Kidney (tissue), 14 donors: ENCODE data around the gene TMEM52. TPM values are rescaled to one million over a fixed set of nuclear protein-coding genes. Genes with fewer than 3 reads are reported as not detected.
A peak's percentile ranks its signal among the peaks of the same experiment; 100 is the strongest.

Source experiments
- DNase-seq, 5 donors: peaks; one replicate each; pipeline ENCODE4 v3.0.0-alpha.2; 2013 to 2020
- FAIRE-seq: peaks from 2 replicates; lab custom pipeline; 2012; peaks lifted over from hg19 to GRCh38; lab: Jason Lieb, UNC
- H3K27ac ChIP-seq, 2 donors: one replicate each; pipeline ENCODE4 v1.7.0; 2013; ENCODE audit warnings: low read depth in 2 of 2, low read length in 2 of 2, inconsistent platforms in 1 of 2
- H3K27me3 ChIP-seq: one replicate; pipeline ENCODE4 v1.7.1; 2013; ENCODE audit warnings: low read length, inconsistent platforms; ENCODE audit not compliant: control insufficient read depth, insufficient read depth
- H3K36me3 ChIP-seq, 3 donors: one replicate each; pipeline versions ENCODE4 v1.7.0 to v1.7.1; 2013; ENCODE audit warnings: low read length in 3 of 3, control low read depth in 1 of 3, inconsistent platforms in 1 of 3; ENCODE audit not compliant: insufficient read depth in 3 of 3, control insufficient read depth in 2 of 3
- H3K4me1 ChIP-seq, 3 donors: one replicate each; pipeline versions ENCODE4 v1.7.0 to v1.7.1; 2013; ENCODE audit warnings: low read length in 3 of 3, inconsistent platforms in 1 of 3, low read depth in 1 of 3; ENCODE audit not compliant: control insufficient read depth in 2 of 3, insufficient read depth in 2 of 3
- H3K4me3 ChIP-seq, 3 donors: one replicate each; pipeline versions ENCODE4 v1.7.0 to v1.8.1; 2013; ENCODE audit warnings: low read length in 3 of 3, control low read depth in 1 of 3, inconsistent platforms in 1 of 3
- H3K9ac ChIP-seq, 3 donors: one replicate each; pipeline versions ENCODE4 v1.7.0 to v1.7.1; 2013; ENCODE audit warnings: low read length in 3 of 3, control low read depth in 1 of 3, inconsistent platforms in 1 of 3
- H3K9me3 ChIP-seq, 3 donors: one replicate each; pipeline versions ENCODE4 v1.7.0 to v1.7.1; 2013; ENCODE audit warnings: low read length in 3 of 3, control low read depth in 1 of 3, inconsistent platforms in 1 of 3; ENCODE audit not compliant: control insufficient read depth in 2 of 3, insufficient read depth in 1 of 3
- intact Hi-C: fragments of 100-400 bp; cut with DNase I; formaldehyde crosslinking; loops from one replicate; pipeline ENCODE4 v1.11.1; 2022
- polyA plus RNA-seq: library from polyadenylated mRNA; stranded (reverse); fragments of 350-450 nt; fragmentation: Illumina TruSeq; extraction: RNeasy Lipid Tissue Mini Kit (QIAGEN cat#74804); gene quantifications from one replicate; pipeline ENCODE4 v1.2.3, GENCODE V29; 2014; ENCODE audit warnings: low read depth, low replicate concordance; ENCODE audit not compliant: insufficient read depth
- total RNA-seq: library from RNA; stranded (reverse); fragmentation: NEBNext Ultra II Directional; extraction: Animal tissue kit (Norgen Biotek cat#: 25700); gene quantifications from one replicate; pipeline ENCODE4 v1.2.1, GENCODE V29; 2021
- TF ChIP-seq, protein P1 (sequence below): IDR thresholded peaks from 3 replicates; pipeline ENCODE4 v1.5.1; 2012; ENCODE audit warnings: mild to moderate bottlenecking, moderate library complexity, borderline replicate concordance; ENCODE audit not compliant: insufficient read depth; ENCODE audit errors: extremely low read depth
- donor health status: control.
- donor health status: control.
- donor health status: control.
- donor health status: control.
- donor health status: control.
- donor health status: DM: yes; HTN: yes; CAD: no.
- donor health status: Normal renal cell carcinoma (clear cell type).

TMEM52 gene
- total and polyA plus RNA-seq, 2 donors from 2014 or later = 0.50 to 5.1 TPM

DNA sequence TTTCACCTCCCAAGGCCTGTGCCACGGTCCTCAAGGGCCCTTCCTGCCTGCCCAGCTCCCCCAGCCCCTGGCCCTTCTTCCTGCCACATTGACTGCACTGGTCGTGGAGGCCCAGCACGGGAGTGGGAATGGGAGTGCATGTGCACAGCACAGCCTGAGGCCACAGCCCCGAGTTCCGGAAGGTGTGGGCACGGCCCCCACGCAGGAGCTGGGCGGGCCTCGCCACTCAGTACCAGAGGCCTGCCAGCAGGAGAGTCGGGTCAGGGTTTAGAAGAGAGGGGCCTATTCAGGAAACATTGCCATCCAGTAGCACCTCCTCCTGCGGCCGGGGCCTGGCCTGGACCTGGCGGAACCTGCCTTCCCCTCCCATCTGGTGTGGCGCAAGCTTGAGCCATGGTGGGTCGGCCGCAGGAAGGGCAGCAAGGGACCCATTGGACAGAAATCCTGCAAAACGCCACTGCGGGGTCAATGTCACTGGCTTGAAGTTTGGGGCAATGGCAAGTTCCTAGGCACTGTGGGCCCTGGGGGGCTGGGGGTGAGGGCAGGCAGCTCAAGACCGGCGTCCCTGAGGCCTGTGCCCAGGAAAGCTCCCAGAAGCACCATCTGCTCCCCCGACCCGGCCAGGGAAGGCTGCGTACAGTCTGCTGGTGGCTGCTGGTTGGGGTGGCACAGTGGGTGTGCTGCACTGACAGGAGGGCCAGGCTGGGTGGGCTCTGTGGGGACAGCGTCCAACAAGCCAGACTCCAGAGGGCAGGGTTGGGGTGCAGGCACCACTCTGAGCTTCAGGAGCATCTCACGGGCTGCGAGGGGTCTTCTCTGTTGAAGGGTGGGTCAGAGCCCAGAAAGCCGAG, 1.8 kb upstream of the TMEM52 start:
- no peaks in the 10 kb centered on the region for H3K27me3 ChIP-seq
- no peaks in the 10 kb centered on the region for H3K9me3 ChIP-seq
- H3K4me3 ChIP-seq = no peak overlapping the region
- no peak overlapping the region for H3K27ac ChIP-seq
- H3K36me3 ChIP-seq = no peaks in the 10 kb centered on the region
- FAIRE-seq (no peak), DNase-seq (peak in 2 of 5 donors; percentile 70 to 84)
- no peak overlapping the region for H3K9ac ChIP-seq
- TF ChIP-seq, protein P1, sequence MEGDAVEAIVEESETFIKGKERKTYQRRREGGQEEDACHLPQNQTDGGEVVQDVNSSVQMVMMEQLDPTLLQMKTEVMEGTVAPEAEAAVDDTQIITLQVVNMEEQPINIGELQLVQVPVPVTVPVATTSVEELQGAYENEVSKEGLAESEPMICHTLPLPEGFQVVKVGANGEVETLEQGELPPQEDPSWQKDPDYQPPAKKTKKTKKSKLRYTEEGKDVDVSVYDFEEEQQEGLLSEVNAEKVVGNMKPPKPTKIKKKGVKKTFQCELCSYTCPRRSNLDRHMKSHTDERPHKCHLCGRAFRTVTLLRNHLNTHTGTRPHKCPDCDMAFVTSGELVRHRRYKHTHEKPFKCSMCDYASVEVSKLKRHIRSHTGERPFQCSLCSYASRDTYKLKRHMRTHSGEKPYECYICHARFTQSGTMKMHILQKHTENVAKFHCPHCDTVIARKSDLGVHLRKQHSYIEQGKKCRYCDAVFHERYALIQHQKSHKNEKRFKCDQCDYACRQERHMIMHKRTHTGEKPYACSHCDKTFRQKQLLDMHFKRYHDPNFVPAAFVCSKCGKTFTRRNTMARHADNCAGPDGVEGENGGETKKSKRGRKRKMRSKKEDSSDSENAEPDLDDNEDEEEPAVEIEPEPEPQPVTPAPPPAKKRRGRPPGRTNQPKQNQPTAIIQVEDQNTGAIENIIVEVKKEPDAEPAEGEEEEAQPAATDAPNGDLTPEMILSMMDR = no peak
- intact Hi-C loops = no loop called here
- H3K4me1 ChIP-seq = peaks cover 0 to 7% (median 7%) of the 10 kb centered on the region in 3 donors

DNA sequence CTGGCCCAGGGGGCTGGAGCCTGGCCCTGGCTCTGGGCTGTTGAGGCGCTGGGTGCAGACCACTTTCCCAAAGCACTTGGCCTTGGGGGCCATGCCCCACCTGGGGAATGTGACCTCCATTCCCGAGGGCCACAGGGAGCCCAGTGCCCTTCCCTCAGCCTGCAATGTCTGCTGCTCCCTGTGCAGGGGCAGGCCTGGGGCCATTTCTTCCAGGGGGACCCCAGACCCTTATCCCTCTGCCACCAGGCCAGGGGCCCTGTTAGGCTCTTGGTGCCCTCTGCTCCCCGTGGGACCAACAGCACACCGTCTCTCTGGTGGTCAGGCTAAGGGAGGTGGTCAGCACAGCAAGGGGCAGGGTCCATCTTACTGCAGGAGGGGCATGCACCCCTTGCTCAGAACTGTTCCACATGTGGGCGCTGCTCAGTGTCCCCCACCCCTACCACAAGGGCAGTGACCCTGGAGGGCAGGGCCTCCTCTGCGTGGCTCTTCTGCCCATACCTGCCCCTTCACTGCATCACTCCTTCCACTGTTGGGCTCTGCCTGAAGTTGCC, 1.1 kb upstream of the TMEM52 start:
- Histone ChIP-seq H3K4me3 (no peak overlapping the region), H3K36me3 (no peaks in the 10 kb centered on the region), H3K9me3 (no peaks in the 10 kb centered on the region), H3K9ac (no peak overlapping the region), H3K27ac (peak overlapping the region in 1 of 2 donors; percentile 37), H3K27me3 (no peaks in the 10 kb centered on the region), H3K4me1 (peaks cover 0 to 7% (median 7%) of the 10 kb centered on the region in 3 donors)
- TF ChIP-seq, protein P1 = no peak
- intact Hi-C loops = no loop called here
- no peak for FAIRE-seq
- no peak for DNase-seq

DNA sequence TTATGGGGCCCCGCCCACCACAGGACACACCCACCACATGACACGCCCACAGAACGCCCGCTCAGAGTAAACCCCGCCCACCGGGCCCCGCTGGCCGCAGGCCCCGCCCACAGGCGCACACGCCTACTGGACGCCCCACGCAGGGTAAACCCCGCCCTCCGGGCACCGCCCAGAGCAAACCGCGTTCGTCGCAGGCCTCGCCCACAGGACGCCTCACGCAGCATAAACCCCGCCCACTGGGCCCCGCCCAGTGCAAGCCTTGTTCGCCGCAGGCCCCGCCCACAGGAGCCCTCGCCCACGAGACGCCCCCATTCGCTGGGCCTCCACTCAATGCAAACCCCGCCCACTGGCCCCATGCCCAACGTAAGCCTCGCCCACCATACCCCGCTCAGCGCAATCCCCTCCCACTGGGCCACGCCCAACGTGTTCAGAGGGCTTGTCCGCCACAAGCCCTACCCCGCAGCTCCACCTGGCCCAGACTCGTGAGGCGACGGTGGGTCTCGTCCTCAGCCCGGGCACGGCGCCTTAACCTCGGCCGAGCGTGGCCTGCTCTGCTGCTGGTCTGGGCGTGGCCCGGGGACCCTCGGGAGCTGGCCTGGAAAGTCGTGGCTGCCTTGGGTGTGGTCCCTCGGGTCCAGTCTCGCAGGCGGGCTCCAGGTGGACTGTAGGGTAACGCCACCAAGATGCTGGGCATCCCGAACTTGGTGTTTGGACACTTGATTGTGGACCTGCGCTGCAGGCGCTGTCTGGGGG, 401 bp upstream of the TMEM52 start:
- intact Hi-C loops = no loop called here
- peak overlapping the region in 1 of 2 donors; percentile 37 for H3K27ac ChIP-seq
- peak overlapping the region in 2 of 3 donors; percentile 11 to 44 for H3K4me3 ChIP-seq
- H3K36me3 ChIP-seq = no peaks in the 10 kb centered on the region
- H3K9me3 ChIP-seq = no peaks in the 10 kb centered on the region
- peak; percentile 99 to 100 (median 99) for DNase-seq
- TF ChIP-seq, protein P1 = no peak
- FAIRE-seq = peak; percentile 90
- no peak overlapping the region for H3K9ac ChIP-seq
- H3K27me3 ChIP-seq = no peaks in the 10 kb centered on the region
- peaks cover 0 to 7% (median 7%) of the 10 kb centered on the region in 3 donors for H3K4me1 ChIP-seq
